ENCODE results near the gene ERC1.

Gene ERC1

DNA sequence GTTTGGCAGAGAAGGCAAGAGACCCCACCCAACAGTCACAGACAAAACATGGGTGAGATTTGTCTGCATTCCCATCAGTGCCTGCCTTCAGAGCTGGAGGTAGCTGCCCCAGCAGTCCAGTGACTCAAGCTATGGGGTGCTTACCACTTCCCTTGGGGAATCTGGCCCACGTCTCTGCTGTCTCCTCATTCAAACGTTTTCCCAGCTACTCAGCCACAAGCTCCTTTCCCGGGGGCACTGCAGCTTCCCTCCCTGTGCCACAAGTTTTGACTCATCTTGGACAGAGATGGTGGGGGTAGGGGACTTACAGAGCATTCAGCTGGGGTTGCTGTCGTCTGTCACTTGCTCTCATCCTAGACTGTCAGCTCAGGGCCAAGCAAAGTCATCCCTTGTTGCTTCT lies 536.8 kb downstream of the ERC1 start:
- in situ Hi-C loops (cut with MboI; ENCODE audit: low sequenced_read_pairs) = no loop called here

DNA sequence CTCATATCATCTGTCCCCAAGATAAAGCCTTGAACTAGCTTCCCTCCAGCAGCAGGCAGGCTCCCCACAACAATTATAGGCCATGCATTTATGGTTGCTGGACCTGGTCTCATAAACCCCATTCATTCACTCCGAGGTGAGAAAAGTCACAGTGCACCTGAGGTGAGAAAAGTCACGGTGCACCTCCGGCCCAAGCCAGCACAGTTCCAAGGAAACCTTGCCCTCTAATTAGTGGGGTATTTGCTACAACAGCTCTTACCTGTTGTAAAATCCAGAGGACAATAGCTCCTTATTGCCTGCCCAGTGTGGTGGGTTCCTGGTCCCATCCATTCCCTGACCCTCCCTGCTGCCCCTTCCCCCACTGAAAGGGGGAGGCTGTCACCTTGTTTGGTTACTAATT lies 537.8 kb downstream of the ERC1 start:
- in situ Hi-C loops (cut with MboI; ENCODE audit: low sequenced_read_pairs) = no loop called here

DNA sequence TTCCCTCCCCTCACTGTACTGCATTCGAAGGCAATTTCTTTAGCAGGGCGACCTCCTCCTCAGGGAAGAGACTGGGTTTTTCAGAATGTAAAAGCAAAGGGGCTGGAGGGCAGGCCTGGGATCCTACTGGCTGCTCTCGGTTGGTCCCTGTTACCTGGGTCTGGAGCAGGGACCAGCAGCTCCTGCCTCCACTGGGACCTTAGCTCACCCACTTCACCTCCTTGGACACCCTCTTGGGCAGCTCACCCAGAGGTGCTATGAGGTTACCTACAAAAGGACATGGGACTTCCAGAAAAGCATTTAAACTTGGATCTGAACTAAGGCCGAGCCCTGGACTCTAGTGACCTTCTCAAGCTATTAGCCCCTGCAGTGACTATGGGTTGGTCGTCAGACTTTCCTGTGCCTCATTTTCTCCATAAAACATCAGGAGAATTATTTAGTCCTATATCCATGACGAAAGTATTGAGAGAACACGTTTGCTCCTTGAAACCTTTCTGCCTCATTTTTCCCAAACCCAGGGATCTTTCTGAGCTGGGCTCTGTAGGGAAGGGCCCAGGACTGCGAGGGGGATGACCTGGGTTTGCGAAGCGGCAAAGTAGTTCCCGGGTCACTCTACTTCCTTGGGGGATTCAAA lies 538.3 kb downstream of the ERC1 start:
- in situ Hi-C loops (cut with MboI; ENCODE audit: low sequenced_read_pairs) = no loop called here

DNA sequence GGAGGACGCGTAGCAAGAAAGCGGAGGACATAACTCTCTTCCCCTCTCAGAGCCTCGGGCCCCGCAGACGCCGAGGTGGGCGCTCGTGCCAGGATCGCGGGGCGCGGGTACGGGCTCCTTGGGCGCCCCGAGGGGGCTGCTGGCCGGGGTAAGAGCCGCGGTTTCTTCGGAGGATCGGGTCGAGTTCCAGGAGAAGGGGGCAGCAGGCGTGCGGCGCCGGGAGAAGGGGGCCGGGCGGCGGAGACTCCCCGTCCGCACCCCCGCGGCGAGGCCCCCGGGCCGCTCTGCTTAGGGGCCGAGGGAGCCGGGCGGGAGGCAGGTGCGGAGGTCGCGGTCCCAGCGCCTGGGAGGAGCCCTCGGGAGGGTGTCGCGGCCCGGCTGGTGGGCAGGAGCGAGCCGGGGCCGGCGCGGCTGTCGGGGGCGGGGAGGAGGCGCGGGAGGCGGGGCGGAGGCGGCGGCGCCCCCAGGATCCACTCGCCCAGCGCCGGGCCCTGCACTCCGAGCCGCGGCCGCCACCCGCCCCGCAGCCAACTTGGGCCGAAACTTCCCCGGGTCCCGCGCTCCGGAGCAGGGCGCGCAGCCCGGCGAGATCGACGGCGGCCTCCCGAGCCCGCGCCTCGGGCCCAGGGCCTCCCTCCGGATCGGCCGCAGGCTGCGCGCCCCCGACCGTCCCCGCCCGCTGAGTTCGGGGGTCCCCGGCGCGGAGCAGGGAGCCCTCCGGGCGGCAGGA lies 539.0 kb downstream of the ERC1 start:
- in situ Hi-C loops (cut with MboI; ENCODE audit: low sequenced_read_pairs) = no loop called here

DNA sequence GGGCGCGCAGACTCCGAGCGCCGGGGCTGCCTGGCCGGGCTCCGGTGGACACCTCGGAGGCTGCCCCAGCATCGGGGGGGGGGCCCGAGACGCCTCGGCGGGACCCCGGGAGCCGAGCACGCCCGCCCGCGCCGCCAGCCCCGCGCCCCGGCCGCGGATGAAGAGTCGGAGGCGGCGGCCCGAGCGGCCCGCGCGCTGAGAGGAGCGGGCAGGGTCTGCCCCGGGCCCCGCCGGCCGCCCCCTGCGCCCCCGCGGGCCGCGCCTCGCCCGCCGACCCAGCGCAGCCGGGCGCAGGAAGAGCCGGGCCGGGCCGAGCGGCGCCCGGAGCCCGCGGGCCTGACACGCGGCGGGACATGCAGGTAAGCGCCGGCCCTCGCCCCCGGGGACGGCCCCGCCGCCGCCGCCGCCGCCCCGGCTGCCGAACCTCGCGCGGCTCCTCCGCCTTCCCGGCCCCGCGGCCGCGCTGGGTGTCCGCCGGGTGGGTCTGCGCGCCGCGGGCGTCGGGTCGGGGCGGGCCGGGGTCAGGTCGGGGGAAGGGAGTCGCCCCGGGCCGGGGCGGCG lies 539.6 kb downstream of the ERC1 start:
- in situ Hi-C loops (cut with MboI; ENCODE audit: low sequenced_read_pairs) = no loop called here

DNA sequence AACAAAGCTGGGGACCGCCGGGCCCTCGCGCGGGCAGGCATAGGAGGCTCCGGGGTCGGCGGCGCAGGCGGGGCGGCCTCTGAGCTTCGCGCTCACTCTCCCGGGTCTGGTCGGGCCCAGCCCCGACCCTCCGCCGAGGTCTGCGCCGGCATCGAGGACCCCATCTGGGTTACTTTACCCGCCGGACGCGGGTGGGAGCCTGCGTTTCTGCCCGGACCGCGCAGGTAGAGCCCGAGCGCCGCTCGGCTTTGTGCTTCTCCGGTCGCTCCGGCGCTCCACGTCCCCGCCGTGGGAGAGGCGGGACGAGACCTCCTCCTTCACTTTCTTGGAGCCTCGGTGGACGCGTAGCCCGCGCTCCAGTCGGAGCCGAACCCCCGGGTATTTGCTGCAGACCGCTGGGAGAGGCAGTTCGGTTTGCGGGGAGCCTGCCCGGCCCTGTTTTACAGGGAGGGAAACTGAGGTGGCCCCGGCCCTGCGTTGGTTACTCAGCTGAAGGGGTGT lies 540.2 kb downstream of the ERC1 start:
- in situ Hi-C loops (cut with MboI; ENCODE audit: low sequenced_read_pairs) = no loop called here

DNA sequence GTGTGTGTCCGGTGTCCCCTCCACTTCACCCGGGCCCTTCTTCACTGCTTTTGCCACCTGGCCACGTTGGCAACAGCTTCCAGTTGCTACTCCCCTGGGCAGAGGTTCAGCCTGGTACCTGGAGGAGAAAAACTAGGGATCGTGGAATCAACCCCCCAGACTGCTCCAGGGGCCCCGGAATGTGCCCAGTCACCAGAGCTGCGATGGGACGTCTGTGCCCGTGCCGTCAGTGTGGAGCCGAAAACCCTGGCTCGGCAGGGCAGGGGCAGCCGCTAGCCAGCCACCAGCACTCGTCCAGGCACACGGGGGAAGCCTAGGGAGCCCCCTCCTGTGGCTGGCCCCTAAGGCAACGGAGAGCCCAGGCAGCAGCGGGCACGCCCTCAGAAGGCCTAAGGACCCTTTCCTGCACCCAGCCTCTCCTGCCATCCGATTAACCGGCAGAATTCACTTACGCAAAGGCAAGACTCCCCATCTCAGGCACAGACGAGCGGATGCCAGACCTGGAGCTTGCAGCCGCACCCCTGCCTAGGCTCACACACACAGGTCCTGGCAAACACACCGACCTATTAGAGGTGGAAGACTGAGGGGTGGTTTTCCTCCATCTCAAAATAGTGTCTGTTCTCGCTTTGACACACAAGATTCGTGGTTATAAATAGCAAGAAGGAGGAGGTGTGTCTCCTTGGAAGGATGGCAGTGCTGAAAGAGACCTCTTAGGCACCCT lies 540.8 kb downstream of the ERC1 start:
- in situ Hi-C loops (cut with MboI; ENCODE audit: low sequenced_read_pairs) = no loop called here

DNA sequence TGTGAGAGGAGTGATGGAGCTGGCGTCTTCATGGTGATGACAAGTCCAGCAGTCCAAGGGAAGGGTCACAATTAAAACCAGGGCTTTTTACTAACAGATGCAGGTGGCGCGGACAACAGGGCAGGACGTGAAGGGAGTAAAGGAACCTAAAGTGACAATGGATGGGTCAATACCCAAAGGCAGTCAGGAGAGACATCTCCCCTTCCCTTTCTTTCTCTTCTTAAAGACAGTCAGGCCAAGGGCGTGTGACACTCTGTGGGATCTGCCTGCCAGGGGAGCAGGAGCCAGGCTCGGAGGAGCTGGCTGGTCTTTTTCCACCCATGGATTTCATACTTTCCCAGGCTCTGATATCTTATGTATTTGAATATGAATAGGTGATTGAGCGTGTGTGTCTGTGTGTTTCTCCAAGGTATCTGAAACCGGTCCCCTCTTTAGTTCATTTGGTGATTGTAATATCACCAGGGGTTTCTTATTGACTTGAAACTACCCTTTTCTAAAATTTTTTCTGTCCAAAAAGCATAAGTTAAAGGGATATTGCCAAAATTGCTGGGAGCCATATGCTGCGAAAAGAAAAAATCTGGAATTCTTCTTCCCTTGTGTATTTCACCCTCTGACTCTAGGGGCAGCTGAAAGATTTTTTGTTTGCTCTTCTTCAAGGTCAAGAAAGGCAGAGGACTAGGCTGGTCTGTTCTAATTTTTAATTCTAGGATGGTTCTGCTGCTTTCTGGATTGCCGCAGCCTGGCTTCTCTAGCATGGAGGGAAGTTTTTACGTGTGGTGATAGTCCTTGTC lies 541.5 kb downstream of the ERC1 start:
- in situ Hi-C loops (cut with MboI; ENCODE audit: low sequenced_read_pairs) = no loop called here

DNA sequence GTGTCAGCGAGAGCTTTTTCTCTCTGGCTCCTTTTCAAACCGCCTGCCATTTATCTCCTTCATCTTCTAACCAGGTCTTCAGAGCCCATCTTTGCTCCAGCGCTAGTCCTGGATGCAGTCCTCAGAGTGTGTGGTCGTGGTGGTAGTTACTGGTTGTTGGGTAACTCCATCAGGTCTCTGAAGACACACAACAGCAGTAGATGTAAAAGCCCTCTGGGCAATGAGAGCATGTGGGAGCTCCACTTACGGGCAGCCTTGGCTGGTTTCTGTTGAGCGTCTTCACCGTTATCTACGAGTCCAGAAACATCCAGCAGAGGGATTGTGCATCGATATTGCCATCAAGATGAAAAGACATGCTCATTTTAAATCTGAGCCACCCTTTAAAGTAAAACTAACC lies 542.2 kb downstream of the ERC1 start:
- in situ Hi-C loops (cut with MboI; ENCODE audit: low sequenced_read_pairs) = no loop called here

DNA sequence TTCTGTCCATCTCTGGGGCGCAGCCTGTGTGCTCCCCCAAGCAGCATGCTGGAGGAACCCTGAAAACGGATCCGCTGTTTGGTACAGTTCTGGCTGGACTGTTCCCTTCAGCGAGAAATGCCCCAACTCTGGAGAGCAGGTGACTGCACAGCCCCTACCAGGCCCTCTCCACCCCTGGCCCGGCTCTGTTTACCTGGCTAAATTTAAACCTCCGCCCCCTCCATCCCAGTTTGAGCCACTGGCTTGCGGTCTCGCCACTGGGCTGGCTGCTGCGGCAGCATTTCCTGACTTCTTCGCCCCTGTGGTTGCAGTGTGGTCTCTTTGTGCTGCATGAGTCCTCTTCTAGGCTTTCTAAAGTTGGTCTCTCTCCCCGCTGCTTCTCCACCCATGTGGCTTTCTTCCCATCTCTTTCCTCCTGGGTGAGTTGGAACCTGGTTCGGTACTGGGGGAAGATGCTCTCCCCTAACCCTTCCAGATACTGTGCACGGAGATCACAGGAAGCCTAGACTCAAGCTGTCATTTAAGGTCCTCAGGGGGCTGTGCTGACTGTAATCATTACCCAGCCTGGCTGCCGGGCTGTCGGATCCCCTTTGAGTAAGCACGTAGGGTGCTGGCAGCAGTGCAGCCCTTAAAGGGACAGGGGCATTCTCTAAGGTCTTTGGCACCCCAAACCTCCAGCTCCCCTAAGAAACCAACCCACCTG lies 542.7 kb downstream of the ERC1 start:
- in situ Hi-C loops (cut with MboI; ENCODE audit: low sequenced_read_pairs) = no loop called here

DNA sequence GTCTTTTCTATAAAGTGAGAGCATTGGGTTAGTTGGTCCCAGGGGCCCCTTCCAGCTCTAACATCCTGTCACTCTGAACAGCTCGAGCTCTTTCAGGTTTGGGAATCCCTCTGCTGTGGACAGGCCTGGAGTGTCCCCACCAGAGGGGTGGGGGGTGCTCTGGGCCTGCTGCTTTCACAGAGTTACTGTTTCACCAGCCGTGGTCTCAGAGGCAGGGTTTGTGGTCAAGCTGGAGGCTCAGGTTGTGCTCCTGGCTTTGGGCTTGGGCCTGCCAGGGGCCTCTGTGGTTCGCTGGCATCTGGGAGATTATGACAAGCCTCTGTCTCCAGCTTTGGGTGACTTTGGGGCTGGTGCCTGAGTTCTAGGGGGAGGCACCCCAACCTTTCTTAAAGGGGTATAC lies 543.7 kb downstream of the ERC1 start:
- in situ Hi-C loops (cut with MboI; ENCODE audit: low sequenced_read_pairs) = no loop called here

DNA sequence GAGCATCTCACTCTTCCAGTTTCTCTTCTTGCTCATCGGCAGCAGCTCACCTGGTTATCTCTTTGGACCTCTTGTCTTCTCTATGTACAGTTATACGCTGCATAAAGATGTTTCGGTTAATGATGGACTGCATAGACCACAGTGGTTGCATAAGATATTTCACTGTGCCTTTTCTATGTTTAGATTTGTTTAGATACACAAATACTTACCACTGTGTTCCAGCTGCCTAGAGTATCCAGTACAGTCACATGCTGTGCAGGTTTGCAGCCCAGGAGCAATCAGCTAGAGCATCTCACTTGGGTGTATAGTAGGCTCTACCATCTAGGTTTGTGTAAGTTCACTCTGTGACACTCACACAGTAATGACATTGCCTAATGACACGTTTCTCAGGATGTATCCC lies 545.8 kb downstream of the ERC1 start:
- in situ Hi-C loops (cut with MboI; ENCODE audit: low sequenced_read_pairs) = no loop called here

DNA sequence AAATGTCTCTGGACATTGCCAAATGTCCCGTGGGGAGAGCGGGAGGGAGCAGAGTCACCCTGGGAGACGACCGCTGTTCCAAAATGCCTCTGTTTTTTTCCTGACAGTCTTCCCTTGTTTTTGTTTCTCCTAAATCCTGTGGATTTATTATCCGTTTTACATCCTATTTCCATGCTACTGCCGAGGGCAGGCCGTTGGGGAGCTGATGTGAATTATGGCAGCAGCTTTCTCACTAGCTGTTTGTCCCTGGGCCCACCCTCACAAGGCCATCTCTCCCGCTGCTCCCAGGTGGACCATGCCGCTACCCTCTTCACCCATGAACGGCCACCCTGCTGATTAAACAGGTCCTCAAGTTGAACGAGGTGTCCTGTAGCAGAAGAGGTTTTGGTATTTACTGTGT lies 548.1 kb downstream of the ERC1 start:
- in situ Hi-C loops (cut with MboI; ENCODE audit: low sequenced_read_pairs) = no loop called here

DNA sequence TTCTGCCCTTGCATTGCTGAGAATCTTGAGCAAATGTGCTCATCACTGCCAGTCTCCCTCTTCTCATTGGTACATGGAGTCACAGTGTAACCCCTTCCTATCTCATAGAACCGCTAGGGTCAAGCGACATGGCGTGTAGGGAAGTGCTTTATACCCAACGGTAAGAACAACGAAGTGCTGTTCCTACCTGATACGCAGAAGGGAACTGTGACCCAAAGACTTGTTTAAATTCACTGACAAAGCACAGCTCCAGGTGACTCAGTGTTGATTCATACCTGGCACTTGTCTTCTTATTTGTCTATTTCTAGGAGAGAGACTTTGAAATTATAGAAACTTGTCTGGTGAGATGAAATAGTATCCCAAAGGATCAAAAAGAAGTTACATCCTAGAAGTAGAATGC lies 549.7 kb downstream of the ERC1 start:
- in situ Hi-C loops (cut with MboI; ENCODE audit: low sequenced_read_pairs) = no loop called here

DNA sequence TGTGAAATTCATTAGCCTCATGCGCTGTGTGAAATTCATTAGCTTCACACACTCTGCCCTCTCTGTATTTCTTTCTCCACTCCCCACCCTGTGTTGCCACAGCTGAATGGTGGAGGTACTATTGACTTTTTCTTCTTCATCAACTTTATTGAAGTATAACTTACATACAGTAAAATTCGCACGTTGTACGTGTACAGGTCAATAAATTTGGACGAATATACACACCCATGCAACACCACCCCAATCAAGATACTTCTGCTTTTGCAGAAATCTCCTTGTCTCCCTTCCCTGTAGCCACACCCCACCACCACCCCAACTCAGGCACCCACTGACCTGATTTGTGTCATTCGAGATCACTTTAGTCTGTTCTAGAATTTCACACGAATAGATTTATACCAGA lies 551.6 kb downstream of the ERC1 start:
- in situ Hi-C loops (cut with MboI; ENCODE audit: low sequenced_read_pairs) = no loop called here

DNA sequence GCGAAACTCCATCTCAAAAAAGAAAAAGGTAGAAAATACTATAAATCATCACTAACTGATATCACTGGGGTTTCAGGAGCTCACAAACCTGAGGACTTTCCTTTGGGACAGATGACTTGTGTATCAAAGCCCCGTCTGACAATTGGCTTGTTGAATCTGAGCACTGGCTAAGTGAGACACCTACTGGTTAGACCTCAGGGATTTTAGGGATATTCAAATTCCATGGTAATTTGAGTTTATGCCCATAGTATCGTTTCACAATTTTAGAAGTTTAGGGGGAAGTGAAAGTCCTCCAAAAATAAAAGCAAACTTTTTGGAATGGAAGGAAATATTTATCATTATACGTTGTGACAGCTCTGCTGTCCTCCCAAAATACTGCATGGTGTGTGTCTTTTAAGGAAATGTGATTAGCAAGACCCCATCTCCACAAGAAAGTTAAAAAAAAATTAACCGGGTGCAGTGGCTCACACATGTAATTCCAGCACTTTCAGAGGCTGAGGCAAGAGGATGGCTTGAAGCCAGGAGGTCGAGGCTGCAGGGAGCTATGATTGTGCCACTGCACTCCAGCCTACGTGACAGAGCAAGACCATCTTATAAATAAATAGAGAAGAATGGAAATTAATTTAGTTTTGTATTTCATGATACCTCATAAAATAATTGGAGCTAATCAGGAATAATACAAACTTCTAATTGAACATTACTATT lies 554.1 kb downstream of the ERC1 start:
- in situ Hi-C loops (cut with MboI; ENCODE audit: low sequenced_read_pairs) = no loop called here
